NK-92 treated with Interleukin-12 subunit alpha and Interleukin-12 subunit beta, amount 100 ng/mL, for 24 hours (cell line): ENCODE data around the gene FGFR2.
"Not testable (repeated sequence)": the region's sequence is repeated elsewhere in the genome, so short reads cannot be mapped to it uniquely, and the experiment has no call there.

Source experiments
- DNase-seq: peaks from one replicate; lab custom pipeline; 2025; lab: John Stamatoyannopoulos, UW

Gene FGFR2

GRCh38 chr10:121524157-121524817, 74.0 kb downstream of the FGFR2 start:
- DNase-seq, result no peak

- no peak for DNase-seq
Measured at GRCh38 chr10:121522831-121523230, 75.4 kb downstream of the FGFR2 start.

- DNase-seq, result no peak
Measured at GRCh38 chr10:121521794-121522556, 76.3 kb downstream of the FGFR2 start.

- DNase-seq, result not testable (repeated sequence)
Measured at GRCh38 chr10:121520526-121520925, 77.7 kb downstream of the FGFR2 start.

- no peak for DNase-seq
Measured at GRCh38 chr10:121519901-121520493, 78.2 kb downstream of the FGFR2 start.

- DNase-seq, result no peak
Measured at GRCh38 chr10:121519411-121519810, 78.8 kb downstream of the FGFR2 start.

- DNase-seq, result no peak
Measured at GRCh38 chr10:121518333-121518732, 79.9 kb downstream of the FGFR2 start.

GRCh38 chr10:121516093-121516865, 82.0 kb downstream of the FGFR2 start:
- DNase-seq, result no peak

- no peak for DNase-seq
Measured at GRCh38 chr10:121514141-121514865, 83.9 kb downstream of the FGFR2 start.

GRCh38 chr10:121511943-121512342, 86.3 kb downstream of the FGFR2 start:
- no peak for DNase-seq

- no peak for DNase-seq
Measured at GRCh38 chr10:121511460-121511859, 86.8 kb downstream of the FGFR2 start.

GRCh38 chr10:121510201-121510771, 88.0 kb downstream of the FGFR2 start:
- no peak for DNase-seq

GRCh38 chr10:121509796-121510195, 88.4 kb downstream of the FGFR2 start:
- DNase-seq, result no peak

GRCh38 chr10:121509112-121509511, 89.1 kb downstream of the FGFR2 start:
- DNase-seq, result no peak

- DNase-seq, result no peak
Measured at GRCh38 chr10:121503587-121504051, 94.6 kb downstream of the FGFR2 start.

GRCh38 chr10:121501796-121502195, 96.4 kb downstream of the FGFR2 start:
- DNase-seq, result no peak

GRCh38 chr10:121500701-121501332, 97.4 kb downstream of the FGFR2 start:
- no peak for DNase-seq

GRCh38 chr10:121497513-121498470, 100.5 kb downstream of the FGFR2 start:
- DNase-seq, result no peak

- DNase-seq, result no peak
Measured at GRCh38 chr10:121495719-121496118, 102.5 kb downstream of the FGFR2 start.

GRCh38 chr10:121494296-121494695, 103.9 kb downstream of the FGFR2 start:
- DNase-seq, result no peak
